Loucy (cell line): Measurements from ENCODE around the gene KLF7.

Source experiments
- H2AFZ ChIP-seq: fragments of 200-600 bp; sonication (generic); 2 replicates; pipeline ENCODE4 v1.6.0; 2016; ENCODE audit warnings: antibody characterized with exemption, mild to moderate bottlenecking, low read length, moderate library complexity
- H3F3A ChIP-seq: fragments of 200-600 bp; 2 replicates; pipeline ENCODE4 v1.6.0; 2016; ENCODE audit warnings: antibody characterized with exemption, low read depth, mild to moderate bottlenecking
- H3K27me3 ChIP-seq: fragments of 200-600 bp; sonication (generic); 2 replicates; pipeline ENCODE4 v1.6.1; 2014; ENCODE audit warnings: low read length, mild to moderate bottlenecking; ENCODE audit not compliant: insufficient read depth, poor library complexity, severe bottlenecking
- H3K36me3 ChIP-seq: fragments of 200-600 bp; sonication (generic); 2 replicates; pipeline ENCODE4 v1.6.1; 2016; ENCODE audit warnings: low read length; ENCODE audit not compliant: insufficient read depth
- H3K4me1 ChIP-seq: fragments of 200-600 bp; sonication (generic); 2 replicates; pipeline ENCODE4 v1.5.1; 2014; ENCODE audit warnings: low read length, mild to moderate bottlenecking; ENCODE audit not compliant: insufficient read depth, poor library complexity, severe bottlenecking
- H3K4me2 ChIP-seq: fragments of 200-600 bp; sonication (generic); 2 replicates; pipeline ENCODE4 v1.6.0; 2014; ENCODE audit warnings: antibody characterized with exemption, low read length, low read depth, mild to moderate bottlenecking; ENCODE audit not compliant: poor library complexity, severe bottlenecking
- H3K4me3 ChIP-seq: fragments of 200-600 bp; sonication (generic); 2 replicates; pipeline ENCODE4 v1.5.1; 2014; ENCODE audit warnings: low read length, mild to moderate bottlenecking, mixed read lengths; ENCODE audit not compliant: poor library complexity, severe bottlenecking
- H3K79me2 ChIP-seq: fragments of 200-600 bp; sonication (generic); 2 replicates; pipeline ENCODE4 v1.6.1; 2014; ENCODE audit warnings: low read length; ENCODE audit not compliant: insufficient read depth
- H3K9ac ChIP-seq: fragments of 200-600 bp; sonication (generic); 2 replicates; pipeline ENCODE4 v1.6.0; 2014; ENCODE audit warnings: mild to moderate bottlenecking, low read depth, low read length, moderate library complexity; ENCODE audit not compliant: poor library complexity, severe bottlenecking
- H3K9me2 ChIP-seq: fragments of 200-600 bp; sonication (generic); replicated peaks from 2 replicates; pipeline ENCODE4 v1.6.1; 2016; ENCODE audit warnings: low read depth, low read length, mixed read lengths
- H3K9me3 ChIP-seq: fragments of 200-600 bp; sonication (generic); 2 replicates; pipeline ENCODE4 v1.6.1; 2014; ENCODE audit warnings: mild to moderate bottlenecking, antibody characterized with exemption, low read length, low read depth; ENCODE audit not compliant: insufficient read depth
- H4K20me1 ChIP-seq: fragments of 200-600 bp; sonication (generic); 2 replicates; pipeline ENCODE4 v1.6.0; 2014; ENCODE audit warnings: antibody characterized with exemption, low read length, mild to moderate bottlenecking; ENCODE audit not compliant: insufficient read depth, poor library complexity, severe bottlenecking
- EZH2phosphoT487 ChIP-seq: fragments of 200-600 bp; IDR thresholded peaks from 2 replicates; pipeline ENCODE4 v1.6.1; 2018; ENCODE audit warnings: antibody characterized with exemption, mild to moderate bottlenecking, moderate library complexity, borderline replicate concordance
- TF ChIP-seq, protein P1 (sequence below): fragments of 200-600 bp; sonication (generic); conservative IDR thresholded peaks from 2 replicates; pipeline ENCODE4 v1.5.1; 2014; ENCODE audit warnings: mild to moderate bottlenecking, antibody characterized with exemption, low read length

The KLF7 gene

DNA sequence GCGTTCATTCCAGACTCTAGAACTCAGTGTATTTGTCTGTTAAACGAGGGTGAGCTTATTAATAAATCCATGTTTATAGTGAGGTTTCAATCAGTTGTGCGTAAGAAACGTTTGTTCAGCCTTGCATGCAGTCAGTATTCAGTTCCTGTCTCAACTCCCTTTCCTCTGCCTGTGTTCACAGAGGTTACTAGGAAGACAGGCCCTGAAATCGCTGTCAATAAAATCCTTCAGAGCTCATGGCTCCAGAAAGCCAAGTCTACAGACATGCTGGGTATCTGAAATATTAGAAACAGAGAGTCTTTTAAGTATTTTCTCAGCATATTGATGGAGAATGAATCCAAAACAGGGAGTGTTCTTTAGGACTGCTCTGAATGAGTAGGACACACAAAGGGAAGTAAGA, 75.4 kb downstream of the KLF7 start:
- Histone ChIP-seq H4K20me1 (no peaks in the 10 kb centered on the region), H3K4me3 (no peak overlapping the region), H3K4me2 (no peak overlapping the region), H3K9me2 (no peaks in the 10 kb centered on the region), H3K27me3 (no peaks in the 10 kb centered on the region), H2AFZ (no peak overlapping the region), H3K4me1 (peaks cover 4% of the 10 kb centered on the region), H3K9me3 (no peaks in the 10 kb centered on the region), H3F3A (no peaks in the 10 kb centered on the region), H3K36me3 (peaks cover 12% of the 10 kb centered on the region; the same call in 1 of the 2 replicates), H3K79me2 (no peaks in the 10 kb centered on the region), H3K9ac (no peak overlapping the region)
- no peak for TF ChIP-seq EZH2phosphoT487
- TF ChIP-seq, protein P1, sequence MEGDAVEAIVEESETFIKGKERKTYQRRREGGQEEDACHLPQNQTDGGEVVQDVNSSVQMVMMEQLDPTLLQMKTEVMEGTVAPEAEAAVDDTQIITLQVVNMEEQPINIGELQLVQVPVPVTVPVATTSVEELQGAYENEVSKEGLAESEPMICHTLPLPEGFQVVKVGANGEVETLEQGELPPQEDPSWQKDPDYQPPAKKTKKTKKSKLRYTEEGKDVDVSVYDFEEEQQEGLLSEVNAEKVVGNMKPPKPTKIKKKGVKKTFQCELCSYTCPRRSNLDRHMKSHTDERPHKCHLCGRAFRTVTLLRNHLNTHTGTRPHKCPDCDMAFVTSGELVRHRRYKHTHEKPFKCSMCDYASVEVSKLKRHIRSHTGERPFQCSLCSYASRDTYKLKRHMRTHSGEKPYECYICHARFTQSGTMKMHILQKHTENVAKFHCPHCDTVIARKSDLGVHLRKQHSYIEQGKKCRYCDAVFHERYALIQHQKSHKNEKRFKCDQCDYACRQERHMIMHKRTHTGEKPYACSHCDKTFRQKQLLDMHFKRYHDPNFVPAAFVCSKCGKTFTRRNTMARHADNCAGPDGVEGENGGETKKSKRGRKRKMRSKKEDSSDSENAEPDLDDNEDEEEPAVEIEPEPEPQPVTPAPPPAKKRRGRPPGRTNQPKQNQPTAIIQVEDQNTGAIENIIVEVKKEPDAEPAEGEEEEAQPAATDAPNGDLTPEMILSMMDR: no peak

DNA sequence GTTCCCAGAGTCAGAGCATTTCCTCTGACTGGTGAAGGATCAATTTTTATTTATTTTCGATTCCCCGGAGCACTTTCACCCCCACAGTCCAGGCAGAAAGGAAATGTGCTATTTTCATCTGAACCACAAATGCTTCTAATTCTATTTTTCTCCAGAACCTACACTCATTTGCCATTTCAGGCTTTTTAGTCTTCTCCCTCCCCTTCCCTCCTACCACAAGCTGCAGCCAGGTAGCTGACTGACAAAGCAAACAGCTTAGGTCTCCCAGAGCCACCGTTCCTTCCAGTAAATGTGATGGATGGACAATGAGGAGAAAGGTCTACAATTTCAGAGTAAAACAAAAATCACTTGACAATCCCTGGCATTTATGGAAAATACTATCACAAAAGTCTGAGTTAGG, 76.9 kb downstream of the KLF7 start:
- TF ChIP-seq, protein P1: no peak
- TF ChIP-seq EZH2phosphoT487: no peak

DNA sequence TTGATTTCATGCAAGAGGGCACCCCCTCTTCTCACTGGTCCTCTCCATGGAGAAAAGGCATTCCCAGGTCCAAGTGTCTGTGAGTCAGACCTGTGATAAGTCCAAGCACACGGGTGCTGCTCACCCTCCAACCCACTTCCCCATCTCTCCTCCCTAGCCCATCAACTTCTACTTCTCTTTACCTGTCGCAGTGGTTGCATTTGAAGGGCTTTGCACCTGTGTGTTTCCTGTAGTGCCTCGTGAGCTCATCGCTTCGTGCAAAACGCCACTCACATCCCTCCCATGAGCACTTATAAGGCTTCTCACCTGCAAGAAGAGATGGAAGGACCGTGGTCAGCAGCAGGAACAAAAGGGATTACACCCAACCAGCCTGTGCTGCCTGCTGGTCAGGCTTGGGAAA, 77.5 kb downstream of the KLF7 start:
- Histone ChIP-seq H3K9me2 (no peaks in the 10 kb centered on the region), H2AFZ (no peak overlapping the region), H3K79me2 (no peaks in the 10 kb centered on the region), H3K4me1 (no peaks in the 10 kb centered on the region), H3K9me3 (no peaks in the 10 kb centered on the region), H3K4me2 (no peak overlapping the region), H3K4me3 (no peak overlapping the region), H3K27me3 (no peaks in the 10 kb centered on the region), H4K20me1 (no peaks in the 10 kb centered on the region), H3K9ac (no peak overlapping the region), H3K36me3 (peaks cover 12% of the 10 kb centered on the region; the same call in 1 of the 2 replicates), H3F3A (no peaks in the 10 kb centered on the region)
- no peak for TF ChIP-seq EZH2phosphoT487
- TF ChIP-seq, protein P1: no peak

More for the DNA sequence above, 76.9 kb downstream of the KLF7 start:
- Histone ChIP-seq H2AFZ (no peak overlapping the region), H4K20me1 (no peaks in the 10 kb centered on the region), H3K4me1 (peaks cover 3% of the 10 kb centered on the region), H3K9ac (no peak overlapping the region), H3K36me3 (peaks cover 12% of the 10 kb centered on the region; the same call in 1 of the 2 replicates), H3K27me3 (no peaks in the 10 kb centered on the region), H3K9me2 (no peaks in the 10 kb centered on the region), H3K9me3 (no peaks in the 10 kb centered on the region), H3K79me2 (no peaks in the 10 kb centered on the region), H3K4me2 (no peak overlapping the region), H3K4me3 (no peak overlapping the region), H3F3A (no peaks in the 10 kb centered on the region)
